Measurements from ENCODE around the gene NRG3.

NRG3 gene

DNA sequence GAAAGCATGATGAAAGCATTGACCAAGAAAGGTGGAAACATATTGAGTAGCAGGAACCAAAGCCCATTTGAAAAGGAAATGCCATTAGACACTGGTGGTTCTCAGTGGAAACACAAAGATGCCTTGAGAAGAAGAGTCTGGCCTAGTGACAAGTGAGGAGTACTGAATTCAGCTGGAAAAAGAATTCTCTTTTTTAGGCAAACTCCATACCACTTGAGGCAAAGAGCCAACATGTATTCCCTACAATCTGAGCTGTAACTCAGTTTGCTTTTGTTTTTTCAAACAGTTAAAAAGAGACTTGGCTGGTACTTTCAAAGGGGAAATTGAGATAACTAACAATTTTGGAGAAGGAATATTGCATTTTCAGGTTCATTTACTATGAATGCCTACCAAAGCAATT is 624.0 kb downstream of the NRG3 start:
- DNase-seq = no peak

DNA sequence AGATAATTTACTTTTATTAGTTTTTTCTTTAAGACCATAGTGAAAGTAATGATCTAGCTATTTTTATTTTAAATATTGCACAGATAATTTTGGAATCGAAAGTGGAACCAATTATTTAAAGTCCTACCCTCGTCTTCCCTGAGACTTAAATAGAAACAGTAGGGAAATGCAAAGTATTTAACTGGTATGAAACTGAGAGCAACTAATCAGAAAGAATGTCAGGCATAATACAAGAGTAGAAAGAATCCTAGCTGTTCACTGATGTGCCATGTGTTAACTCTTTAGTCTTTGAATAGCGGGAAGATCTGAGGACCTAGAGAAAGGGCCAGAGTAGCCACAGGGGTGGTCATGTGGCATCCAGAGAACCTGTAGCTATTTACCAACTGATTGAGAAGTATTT is 630.0 kb downstream of the NRG3 start:
- DNase-seq = no peak

GRCh38 chr10:82506680-82507376 is 631.8 kb downstream of the NRG3 start:
- DNase-seq = no peak

GRCh38 chr10:82515256-82515655 is 640.3 kb downstream of the NRG3 start:
- no peak for DNase-seq

- DNase-seq = no peak
Observed at GRCh38 chr10:82529062-82529461, 654.1 kb downstream of the NRG3 start.

- no peak for DNase-seq
Observed at GRCh38 chr10:82535457-82535856, 660.5 kb downstream of the NRG3 start.

DNA sequence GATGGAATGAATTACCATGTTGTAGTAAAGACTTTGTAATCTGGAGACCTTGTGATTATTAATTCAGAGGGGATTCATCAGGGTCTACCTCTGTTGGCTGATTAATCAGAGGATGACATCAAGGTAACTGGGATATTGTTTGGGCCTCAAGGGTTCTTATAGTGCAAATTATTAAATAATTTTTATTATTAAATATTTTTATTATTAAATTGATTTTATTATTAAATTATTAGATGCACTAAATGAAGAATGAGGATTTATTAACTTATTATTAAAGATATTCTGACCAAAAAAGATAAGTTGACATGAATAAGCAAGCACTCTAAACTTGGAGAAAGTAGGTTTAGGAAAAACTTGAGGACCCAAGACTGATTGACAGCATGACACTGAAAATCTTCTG is 661.7 kb downstream of the NRG3 start:
- DNase-seq = no peak

DNA sequence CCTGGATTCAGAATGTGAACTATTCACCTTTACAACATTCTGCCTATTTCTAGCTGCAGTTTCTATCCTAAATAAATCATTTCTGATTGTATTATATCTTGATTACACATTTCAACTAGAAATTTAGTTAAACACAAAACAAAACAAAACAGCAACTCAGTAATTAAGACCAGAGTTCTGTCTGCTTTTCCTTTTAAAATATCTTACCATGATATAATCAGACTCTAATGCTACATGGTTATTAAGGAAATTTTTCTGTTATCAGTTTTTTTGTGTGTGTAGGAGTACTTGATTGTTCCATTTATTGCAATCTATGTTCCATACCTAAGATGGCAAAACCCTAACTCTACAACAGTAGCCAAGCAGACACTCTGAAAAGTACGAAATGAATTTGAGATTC is 663.3 kb downstream of the NRG3 start:
- no peak for DNase-seq

DNA sequence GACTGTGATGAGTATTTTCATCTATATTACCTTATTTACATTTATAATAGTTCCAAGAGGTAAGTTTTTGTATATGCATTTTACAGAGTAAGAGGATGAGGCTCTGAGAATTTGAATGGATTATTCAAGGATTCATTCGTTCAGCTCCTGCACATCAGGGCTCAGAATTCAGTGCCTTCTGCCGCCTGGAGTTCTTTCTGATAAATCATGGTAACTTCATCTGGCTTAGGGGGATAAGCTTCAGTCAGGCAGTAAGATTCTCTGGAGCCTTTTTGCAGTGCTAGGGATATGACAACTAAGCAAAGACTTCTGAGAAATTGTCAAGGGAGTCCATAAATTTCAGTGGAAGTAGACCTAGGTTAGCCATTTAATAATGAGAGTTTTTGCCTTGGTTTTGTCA is 668.6 kb downstream of the NRG3 start:
- no peak for DNase-seq

- no peak for DNase-seq
Observed at GRCh38 chr10:82544377-82544776, 669.4 kb downstream of the NRG3 start.

DNA sequence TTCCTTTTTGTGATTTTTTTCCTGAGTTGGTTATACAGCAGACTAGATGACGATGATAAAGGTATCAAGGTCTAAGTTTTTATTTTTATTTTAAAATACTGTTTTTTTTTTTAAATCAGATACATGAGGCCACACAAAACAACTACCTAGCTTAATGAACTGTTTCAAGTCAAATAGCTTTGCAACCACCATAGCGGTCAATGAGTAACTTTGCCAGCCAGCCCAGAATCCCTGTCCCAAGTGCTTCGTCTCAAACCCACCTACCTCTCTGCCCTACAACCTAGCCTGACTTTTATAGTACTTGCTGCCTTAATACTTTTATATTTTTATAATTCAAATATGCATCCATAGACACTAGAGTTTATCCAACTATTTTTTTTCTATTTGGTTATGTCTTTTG is 676.5 kb downstream of the NRG3 start:
- no peak for DNase-seq

GRCh38 chr10:82552267-82552666 is 677.3 kb downstream of the NRG3 start:
- no peak for DNase-seq

DNA sequence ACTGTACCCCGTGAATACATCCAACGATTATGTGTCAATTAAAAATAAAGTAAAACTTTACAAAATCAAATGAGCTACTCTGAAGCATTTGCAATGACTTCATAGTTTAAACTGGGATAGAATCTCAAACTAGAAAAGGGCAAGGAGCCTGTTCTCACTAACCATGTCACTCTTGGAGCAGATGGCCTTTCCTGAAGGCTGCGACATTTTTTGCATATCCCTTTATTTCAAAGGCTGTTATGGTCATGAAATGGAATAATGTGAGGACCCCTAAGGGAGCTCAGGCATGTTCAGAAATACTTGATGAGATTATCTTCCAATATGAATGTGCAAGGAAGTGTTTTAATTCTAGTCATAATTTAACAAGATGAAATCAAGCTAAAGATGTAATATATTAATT is 679.4 kb downstream of the NRG3 start:
- no peak for DNase-seq

- no peak for DNase-seq
Observed at GRCh38 chr10:82558014-82558607, 683.1 kb downstream of the NRG3 start.

GRCh38 chr10:82564353-82565196 is 689.6 kb downstream of the NRG3 start:
- DNase-seq = no peak

- no peak for DNase-seq
Observed at GRCh38 chr10:82565197-82565575, 690.2 kb downstream of the NRG3 start.

- no peak for DNase-seq
Observed at GRCh38 chr10:82572744-82573143, 697.8 kb downstream of the NRG3 start.

DNA sequence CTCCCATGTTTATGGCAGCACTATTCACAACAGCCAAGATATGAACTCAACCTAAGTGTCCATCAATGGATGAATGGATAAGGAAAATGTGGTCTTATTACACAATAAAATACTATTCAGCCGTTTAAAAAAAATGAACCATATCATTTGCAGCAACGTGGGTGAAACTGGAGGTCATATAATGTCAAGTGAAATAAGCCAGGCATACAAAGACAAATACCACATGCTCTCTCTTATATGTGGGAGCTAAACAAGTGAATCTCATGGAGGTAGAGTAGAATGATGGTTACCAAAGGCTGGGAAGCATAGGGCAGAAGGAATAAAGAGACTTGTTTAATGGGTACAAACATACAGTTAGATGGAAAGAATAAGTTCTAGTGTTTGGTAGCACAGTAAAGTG is 699.1 kb downstream of the NRG3 start:
- no peak for DNase-seq

- DNase-seq = no peak
Observed at GRCh38 chr10:82575318-82575717, 700.3 kb downstream of the NRG3 start.

GRCh38 chr10:82576093-82576492 is 701.1 kb downstream of the NRG3 start:
- no peak for DNase-seq

DNA sequence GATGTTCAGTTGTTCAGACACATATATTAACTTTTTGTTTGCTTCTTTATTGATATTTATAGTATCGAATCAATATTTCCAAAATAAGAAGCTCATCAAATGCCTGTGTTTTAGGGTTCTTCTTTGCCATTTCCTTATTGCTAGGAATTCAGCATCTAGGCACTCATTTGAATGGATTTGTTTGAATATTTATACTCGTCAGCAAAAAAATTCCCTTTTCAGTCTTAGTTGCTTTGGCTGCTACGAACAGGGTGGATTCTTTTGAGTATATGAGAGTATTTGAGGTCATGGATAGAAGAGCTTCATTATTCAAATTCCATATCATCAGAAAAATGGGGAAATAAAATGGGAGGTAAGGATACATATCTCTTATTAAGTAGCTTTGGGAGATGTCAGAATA is 706.9 kb downstream of the NRG3 start:
- DNase-seq = no peak

- no peak for DNase-seq
Observed at GRCh38 chr10:82591421-82591820, 716.4 kb downstream of the NRG3 start.

GRCh38 chr10:82597840-82598239 is 722.8 kb downstream of the NRG3 start:
- DNase-seq = no peak

- no peak for DNase-seq
Observed at GRCh38 chr10:82609845-82610244, 734.9 kb downstream of the NRG3 start.
